ENCODE data around the gene KLHDC3.

- no peak for TF ChIP-seq CTCF (conservative IDR thresholded peaks at IDR 0.05)
- TF ChIP-seq EZH2 (IDR thresholded peaks at IDR 0.05; ENCODE audit: low read depth), result no peak
These were observed 22.7 kb downstream of the KLHDC3 start for GRCh38 chr6:43036712-43037111.

Measured in PC-9 (cell line).